GM20000 (cell line): ENCODE results near the gene IFT81.

Experiments
- DNase-seq: peaks from one replicate; pipeline ENCODE4 v3.0.0; 2012; ENCODE audit warnings: low spot score
- TF ChIP-seq, protein P1 (sequence below): IDR thresholded peaks from 2 replicates; pipeline ENCODE4 v1.5.1; 2012; ENCODE audit warnings: mild to moderate bottlenecking, control low read depth; ENCODE audit errors: extremely low read depth, missing control alignments

Gene IFT81

DNA sequence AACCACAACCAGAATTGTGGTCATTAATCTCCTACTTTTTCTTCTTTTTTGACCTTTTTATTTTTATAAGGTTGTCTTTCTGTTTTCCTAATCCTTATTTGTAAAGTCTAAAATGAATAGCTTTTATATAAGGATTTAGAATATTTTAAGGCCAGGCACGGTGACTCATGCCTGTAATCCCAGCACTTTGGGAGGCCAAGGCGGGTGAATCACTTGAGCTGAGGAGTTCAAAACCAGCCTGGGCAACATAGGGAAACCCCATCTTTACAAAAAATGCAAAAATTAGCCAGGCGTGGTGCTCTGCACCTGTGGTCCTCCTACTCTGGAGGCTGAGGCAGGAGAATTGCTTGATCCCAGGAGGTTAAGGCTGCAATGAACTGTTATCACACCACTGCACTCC is 55.1 kb downstream of the IFT81 start:
- no peak for DNase-seq
- TF ChIP-seq, protein P1, sequence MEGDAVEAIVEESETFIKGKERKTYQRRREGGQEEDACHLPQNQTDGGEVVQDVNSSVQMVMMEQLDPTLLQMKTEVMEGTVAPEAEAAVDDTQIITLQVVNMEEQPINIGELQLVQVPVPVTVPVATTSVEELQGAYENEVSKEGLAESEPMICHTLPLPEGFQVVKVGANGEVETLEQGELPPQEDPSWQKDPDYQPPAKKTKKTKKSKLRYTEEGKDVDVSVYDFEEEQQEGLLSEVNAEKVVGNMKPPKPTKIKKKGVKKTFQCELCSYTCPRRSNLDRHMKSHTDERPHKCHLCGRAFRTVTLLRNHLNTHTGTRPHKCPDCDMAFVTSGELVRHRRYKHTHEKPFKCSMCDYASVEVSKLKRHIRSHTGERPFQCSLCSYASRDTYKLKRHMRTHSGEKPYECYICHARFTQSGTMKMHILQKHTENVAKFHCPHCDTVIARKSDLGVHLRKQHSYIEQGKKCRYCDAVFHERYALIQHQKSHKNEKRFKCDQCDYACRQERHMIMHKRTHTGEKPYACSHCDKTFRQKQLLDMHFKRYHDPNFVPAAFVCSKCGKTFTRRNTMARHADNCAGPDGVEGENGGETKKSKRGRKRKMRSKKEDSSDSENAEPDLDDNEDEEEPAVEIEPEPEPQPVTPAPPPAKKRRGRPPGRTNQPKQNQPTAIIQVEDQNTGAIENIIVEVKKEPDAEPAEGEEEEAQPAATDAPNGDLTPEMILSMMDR, result no peak

DNA sequence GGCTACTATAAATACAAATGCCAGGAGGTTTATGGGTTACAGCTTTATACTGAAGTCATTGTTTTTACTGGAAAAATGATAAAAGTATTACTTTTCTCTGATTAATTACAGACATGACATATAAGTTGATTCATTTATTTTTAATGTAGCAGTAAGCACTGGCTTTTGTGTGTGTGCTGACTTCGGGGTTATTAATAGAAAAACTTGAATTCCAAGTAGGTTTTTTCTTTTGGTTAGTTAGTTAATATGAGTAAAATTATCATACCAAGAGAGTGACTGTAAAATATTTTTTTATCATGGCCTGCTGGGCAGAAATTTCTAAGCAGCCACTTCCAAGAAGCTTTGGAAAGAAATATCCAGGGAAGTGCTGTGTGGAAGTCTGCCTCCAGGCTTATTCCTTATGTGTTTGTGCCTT is 56.4 kb downstream of the IFT81 start:
- TF ChIP-seq, protein P1, result no peak
- no peak for DNase-seq

DNA sequence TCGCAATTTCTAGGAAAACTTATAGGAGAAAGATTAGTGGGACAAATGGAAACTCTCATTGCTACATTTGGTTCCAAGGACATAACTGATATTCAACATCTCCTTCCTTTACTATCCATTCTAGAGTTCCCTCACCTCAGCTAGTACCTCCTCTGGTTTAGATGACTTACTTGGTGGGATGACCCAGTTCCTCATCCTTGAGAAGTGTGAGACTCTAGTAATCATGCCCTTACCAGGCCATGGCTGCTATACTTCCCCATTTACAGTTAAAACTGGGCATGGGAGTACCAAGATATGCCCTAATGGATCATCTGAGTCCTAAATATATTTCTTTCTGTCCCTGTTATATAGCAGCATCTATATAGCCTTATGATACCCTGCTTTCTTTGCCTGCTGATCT is 58.1 kb downstream of the IFT81 start:
- DNase-seq, result no peak
- TF ChIP-seq, protein P1, result no peak

DNA sequence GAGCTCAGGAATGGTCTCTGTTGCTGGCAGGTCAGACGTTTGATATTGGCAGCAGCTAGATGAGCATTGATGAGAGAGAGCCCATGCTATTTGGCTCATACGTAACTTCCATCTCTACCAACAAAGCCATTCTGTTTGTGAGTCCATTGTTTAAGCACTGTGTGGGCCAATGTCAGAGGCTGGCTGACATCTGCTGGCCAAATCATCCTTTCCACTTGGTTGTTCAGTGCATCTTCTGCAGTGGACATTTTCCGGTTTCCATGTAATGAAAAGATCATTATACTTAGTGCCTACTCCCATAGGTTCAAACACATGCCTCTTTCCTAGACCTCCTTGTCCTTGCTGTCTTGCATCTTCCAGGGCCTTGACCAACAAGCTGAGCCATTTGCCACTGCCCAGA is 59.2 kb downstream of the IFT81 start:
- DNase-seq, result no peak
- TF ChIP-seq, protein P1, result no peak

DNA sequence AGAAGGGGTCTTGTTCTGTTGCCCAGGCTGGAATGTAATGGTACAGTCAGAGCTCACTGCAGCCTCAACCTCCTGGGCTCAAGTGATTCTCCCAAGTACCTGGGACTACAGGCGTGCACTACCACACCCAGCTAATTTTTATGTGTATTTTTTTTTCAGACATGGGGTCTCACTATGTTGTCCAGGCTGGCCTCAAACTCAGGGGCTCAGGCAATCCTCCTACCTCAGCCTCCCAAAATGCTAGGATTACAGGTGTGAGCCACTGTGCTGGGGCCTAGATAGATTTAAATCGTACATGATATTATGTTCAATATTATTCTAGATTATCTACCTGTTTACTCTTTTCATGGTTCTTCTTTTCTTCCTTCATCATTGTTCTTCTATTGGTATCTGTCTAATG is 61.5 kb downstream of the IFT81 start:
- TF ChIP-seq, protein P1, result no peak
- DNase-seq, result no peak

DNA sequence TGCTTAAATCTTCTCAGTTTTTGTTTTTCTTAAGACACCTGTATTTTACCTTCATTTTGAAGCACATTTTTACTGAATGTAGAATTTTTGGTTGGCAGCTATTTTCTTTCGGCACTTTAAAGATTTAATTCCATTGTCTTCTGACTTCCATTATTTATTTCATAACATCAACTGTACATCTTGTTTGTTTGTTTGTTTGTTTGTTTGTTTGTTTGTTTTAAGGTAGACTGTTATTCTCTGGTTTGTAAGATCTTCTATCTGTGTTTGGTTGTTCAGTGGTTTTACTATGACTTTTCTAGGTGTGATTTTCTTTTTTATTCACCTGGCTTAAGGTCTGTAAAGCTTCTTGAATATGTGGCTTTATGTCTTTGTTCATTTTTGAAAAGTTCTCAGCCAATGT is 61.9 kb downstream of the IFT81 start:
- no peak for DNase-seq
- TF ChIP-seq, protein P1, result no peak

DNA sequence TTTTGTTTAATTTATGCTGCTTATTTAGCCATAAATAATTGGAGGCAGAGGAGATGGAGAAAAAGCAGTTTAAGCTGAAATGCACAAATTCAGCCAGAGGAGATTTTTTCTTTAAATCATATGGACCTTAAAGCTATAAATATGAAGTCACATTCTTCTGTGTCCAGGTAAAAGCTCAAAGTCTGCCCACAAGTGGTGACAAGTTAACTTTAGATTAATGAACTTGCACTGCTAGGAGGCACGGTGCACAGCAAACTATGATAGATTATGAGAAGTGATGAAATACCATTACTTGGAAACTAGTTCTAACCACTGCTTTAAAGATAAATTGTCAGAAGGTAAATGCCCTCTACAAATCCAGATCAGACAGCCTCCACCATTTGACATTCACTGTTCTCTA is 69.0 kb downstream of the IFT81 start:
- DNase-seq, result no peak
- TF ChIP-seq, protein P1, result no peak
